ENCODE results near the gene SERTAD1.

The SERTAD1 gene

GRCh38 chr19:40420766-40421765 is 4.7 kb downstream of the SERTAD1 start:
- peak overlapping the region; percentile 75 to 83 for H3K4me3 ChIP-seq (ENCODE audit: low read length in 2 of 2)
- H3K4me1 ChIP-seq (ENCODE audit: control insufficient read depth, insufficient read depth, low read length): peaks cover 44% of the 10 kb centered on the region
- no peaks in the 10 kb centered on the region for H3K9me3 ChIP-seq (ENCODE audit: control insufficient read depth in 2 of 2, low read length in 2 of 2)
- H3K9ac ChIP-seq (ENCODE audit: low read length in 2 of 2): peak overlapping the region; percentile 92 to 95
- peaks cover 9 to 13% of the 10 kb centered on the region in 2 donors for H3K36me3 ChIP-seq (ENCODE audit: control insufficient read depth in 2 of 2, insufficient read depth in 2 of 2, low read length in 2 of 2)
- H3K27ac ChIP-seq (ENCODE audit: low read length): peak overlapping the region; percentile 97
- no peaks in the 10 kb centered on the region for H3K27me3 ChIP-seq (ENCODE audit: control insufficient read depth in 1 of 2, insufficient read depth in 2 of 2, low read length in 2 of 2)

DNA sequence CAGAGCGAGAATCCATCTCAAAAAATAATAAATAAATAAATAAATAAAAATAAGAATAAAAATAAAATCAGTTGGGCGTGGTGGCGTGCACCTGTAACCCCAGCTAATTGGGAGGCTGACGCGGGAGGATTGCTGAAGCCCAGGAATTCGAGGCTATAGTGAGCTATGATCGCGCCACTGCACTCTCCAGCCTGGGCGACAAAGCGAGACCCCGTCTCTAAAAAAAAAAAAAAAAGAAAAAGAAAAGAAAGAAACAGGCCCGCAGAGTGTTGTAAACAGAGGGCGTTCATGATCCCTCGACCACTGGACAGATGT is 5.4 kb downstream of the SERTAD1 start:
- peak overlapping the region; percentile 92 to 95 for H3K9ac ChIP-seq (ENCODE audit: low read length in 2 of 2)

GRCh38 chr19:40419780-40420179 is 6.0 kb downstream of the SERTAD1 start:
- Histone ChIP-seq H3K27ac (ENCODE audit: low read length) (no peak overlapping the region), H3K9me3 (ENCODE audit: control insufficient read depth in 2 of 2, low read length in 2 of 2) (no peaks in the 10 kb centered on the region), H3K36me3 (ENCODE audit: control insufficient read depth in 2 of 2, insufficient read depth in 2 of 2, low read length in 2 of 2) (peaks cover 9 to 13% of the 10 kb centered on the region in 2 donors), H3K27me3 (ENCODE audit: control insufficient read depth in 1 of 2, insufficient read depth in 2 of 2, low read length in 2 of 2) (no peaks in the 10 kb centered on the region), H3K4me3 (ENCODE audit: low read length in 2 of 2) (no peak overlapping the region), H3K4me1 (ENCODE audit: control insufficient read depth, insufficient read depth, low read length) (peaks cover 45% of the 10 kb centered on the region), H3K9ac (ENCODE audit: low read length in 2 of 2) (peak overlapping the region in 1 of 2 donors; percentile 21)

More for the DNA sequence above, 5.4 kb downstream of the SERTAD1 start:
- peaks cover 44% of the 10 kb centered on the region for H3K4me1 ChIP-seq (ENCODE audit: control insufficient read depth, insufficient read depth, low read length)
- H3K4me3 ChIP-seq (ENCODE audit: low read length in 2 of 2): peak overlapping the region; percentile 75 to 83
- no peaks in the 10 kb centered on the region for H3K9me3 ChIP-seq (ENCODE audit: control insufficient read depth in 2 of 2, low read length in 2 of 2)
- peak overlapping the region; percentile 97 for H3K27ac ChIP-seq (ENCODE audit: low read length)
- peaks cover 9 to 13% of the 10 kb centered on the region in 2 donors for H3K36me3 ChIP-seq (ENCODE audit: control insufficient read depth in 2 of 2, insufficient read depth in 2 of 2, low read length in 2 of 2)
- H3K27me3 ChIP-seq (ENCODE audit: control insufficient read depth in 1 of 2, insufficient read depth in 2 of 2, low read length in 2 of 2): no peaks in the 10 kb centered on the region

DNA sequence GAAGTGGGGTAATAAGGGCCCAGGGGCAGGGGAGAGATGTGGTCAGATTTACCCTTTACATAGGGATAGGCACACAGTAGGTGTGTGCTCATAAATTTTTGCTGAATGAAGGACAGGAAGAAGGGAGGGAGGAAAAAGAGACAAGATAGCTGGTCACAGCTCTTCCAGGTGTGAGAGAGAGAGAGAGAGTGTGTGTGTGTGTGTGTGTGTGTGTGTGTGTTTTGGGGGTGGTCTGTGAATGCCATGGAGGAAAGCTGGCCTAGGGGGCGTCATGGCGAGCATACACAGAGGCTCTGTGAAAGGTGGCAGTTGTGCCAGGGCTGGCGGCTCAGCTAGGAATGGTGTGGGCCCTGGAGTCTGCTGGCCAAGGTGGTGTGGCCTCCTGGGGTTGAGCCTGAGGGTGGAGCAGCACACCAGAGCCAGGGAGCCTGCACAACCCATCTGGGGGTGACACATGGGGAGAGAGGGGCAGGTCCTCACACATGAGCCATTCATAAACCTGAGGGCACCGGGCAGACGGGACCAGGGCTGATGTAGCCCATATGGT is 6.7 kb downstream of the SERTAD1 start:
- Histone ChIP-seq H3K4me1 (ENCODE audit: control insufficient read depth, insufficient read depth, low read length) (peaks cover 43% of the 10 kb centered on the region), H3K27ac (ENCODE audit: low read length) (no peak overlapping the region), H3K9ac (ENCODE audit: low read length in 2 of 2) (no peak overlapping the region), H3K36me3 (ENCODE audit: control insufficient read depth in 2 of 2, insufficient read depth in 2 of 2, low read length in 2 of 2) (peaks cover 9 to 13% of the 10 kb centered on the region in 2 donors), H3K4me3 (ENCODE audit: low read length in 2 of 2) (no peak overlapping the region), H3K9me3 (ENCODE audit: control insufficient read depth in 2 of 2, low read length in 2 of 2) (no peaks in the 10 kb centered on the region), H3K27me3 (ENCODE audit: control insufficient read depth in 1 of 2, insufficient read depth in 2 of 2, low read length in 2 of 2) (no peaks in the 10 kb centered on the region)

DNA sequence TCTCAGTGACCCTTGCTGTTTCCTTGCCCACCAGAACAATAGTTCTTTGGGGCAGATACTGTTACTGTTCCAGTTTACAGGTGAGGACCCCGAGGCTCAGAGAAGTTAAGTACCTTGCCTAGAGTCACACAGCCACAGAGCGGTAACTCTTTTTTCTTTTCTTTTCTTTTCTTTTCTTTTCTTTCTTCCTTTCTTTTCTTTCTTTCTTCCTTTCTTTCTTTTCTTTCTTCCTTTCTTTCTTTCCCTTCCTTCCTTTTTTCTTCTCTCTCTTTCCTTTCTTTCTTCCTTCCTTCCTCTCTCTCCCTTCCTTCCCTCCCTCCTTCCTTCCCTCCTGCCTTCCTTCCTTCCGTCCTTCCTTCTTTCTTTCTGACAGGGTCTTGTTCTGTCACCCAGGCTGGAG is 7.8 kb downstream of the SERTAD1 start:
- Histone ChIP-seq H3K27ac (ENCODE audit: low read length) (peak overlapping the region; percentile 58), H3K4me1 (ENCODE audit: control insufficient read depth, insufficient read depth, low read length) (peaks cover 35% of the 10 kb centered on the region), H3K36me3 (ENCODE audit: control insufficient read depth in 2 of 2, insufficient read depth in 2 of 2, low read length in 2 of 2) (peaks cover 7 to 9% of the 10 kb centered on the region in 2 donors), H3K4me3 (ENCODE audit: low read length in 2 of 2) (no peak overlapping the region), H3K9ac (ENCODE audit: low read length in 2 of 2) (no peak overlapping the region), H3K27me3 (ENCODE audit: control insufficient read depth in 1 of 2, insufficient read depth in 2 of 2, low read length in 2 of 2) (no peaks in the 10 kb centered on the region), H3K9me3 (ENCODE audit: control insufficient read depth in 2 of 2, low read length in 2 of 2) (no peaks in the 10 kb centered on the region)

GRCh38 chr19:40417643-40417981 is 8.2 kb downstream of the SERTAD1 start:
- peak overlapping the region; percentile 58 for H3K27ac ChIP-seq (ENCODE audit: low read length)
- peaks cover 3 to 5% of the 10 kb centered on the region in 2 donors for H3K36me3 ChIP-seq (ENCODE audit: control insufficient read depth in 2 of 2, insufficient read depth in 2 of 2, low read length in 2 of 2)
- no peaks in the 10 kb centered on the region for H3K27me3 ChIP-seq (ENCODE audit: control insufficient read depth in 1 of 2, insufficient read depth in 2 of 2, low read length in 2 of 2)
- H3K4me1 ChIP-seq (ENCODE audit: control insufficient read depth, insufficient read depth, low read length): peaks cover 31% of the 10 kb centered on the region
- H3K9me3 ChIP-seq (ENCODE audit: control insufficient read depth in 2 of 2, low read length in 2 of 2): no peaks in the 10 kb centered on the region
- no peak overlapping the region for H3K4me3 ChIP-seq (ENCODE audit: low read length in 2 of 2)
- H3K9ac ChIP-seq (ENCODE audit: low read length in 2 of 2): peak overlapping the region in 1 of 2 donors; percentile 29

DNA sequence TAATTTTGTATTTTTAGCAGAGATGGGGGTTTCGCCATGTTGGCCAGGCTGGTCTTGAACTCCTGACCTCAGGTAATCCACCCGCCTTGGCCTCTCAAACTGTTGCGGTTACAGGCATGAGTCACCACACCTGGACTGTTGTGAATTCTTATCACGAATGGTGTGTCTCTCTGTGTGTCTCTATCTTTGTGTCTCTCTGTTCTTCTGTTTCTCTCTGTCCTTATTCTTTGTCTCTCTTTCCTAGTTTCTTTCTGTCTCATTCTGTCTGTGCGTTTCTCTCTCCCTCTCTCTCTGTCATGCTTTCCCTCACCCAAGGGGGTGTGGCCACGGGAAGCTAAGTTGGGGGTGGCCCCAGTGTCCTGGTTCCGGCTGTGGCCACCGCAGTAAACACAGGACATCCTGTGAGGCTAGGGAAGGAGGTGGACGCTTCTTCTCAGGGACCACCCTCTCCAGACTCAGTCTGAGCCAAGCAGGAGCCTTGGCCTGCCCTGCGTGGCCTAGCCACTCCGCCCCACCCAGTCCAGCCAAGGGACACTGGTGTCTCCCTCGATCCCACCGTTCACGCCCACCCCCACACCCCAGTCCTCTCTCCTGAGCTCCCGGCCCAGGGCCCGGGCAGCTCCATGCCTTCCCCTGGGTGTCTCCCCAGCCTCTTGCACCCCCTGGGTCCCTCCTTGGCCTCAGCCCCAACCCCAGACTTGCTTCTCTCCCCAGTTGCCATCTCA is 8.7 kb downstream of the SERTAD1 start:
- Histone ChIP-seq H3K27ac (ENCODE audit: low read length) (peak overlapping the region; percentile 58), H3K4me1 (ENCODE audit: control insufficient read depth, insufficient read depth, low read length) (peaks cover 28% of the 10 kb centered on the region), H3K9me3 (ENCODE audit: control insufficient read depth in 2 of 2, low read length in 2 of 2) (no peaks in the 10 kb centered on the region), H3K4me3 (ENCODE audit: low read length in 2 of 2) (no peak overlapping the region), H3K36me3 (ENCODE audit: control insufficient read depth in 2 of 2, insufficient read depth in 2 of 2, low read length in 2 of 2) (no peaks in the 10 kb centered on the region), H3K27me3 (ENCODE audit: control insufficient read depth in 1 of 2, insufficient read depth in 2 of 2, low read length in 2 of 2) (no peaks in the 10 kb centered on the region), H3K9ac (ENCODE audit: low read length in 2 of 2) (peak overlapping the region in 1 of 2 donors; percentile 29)

DNA sequence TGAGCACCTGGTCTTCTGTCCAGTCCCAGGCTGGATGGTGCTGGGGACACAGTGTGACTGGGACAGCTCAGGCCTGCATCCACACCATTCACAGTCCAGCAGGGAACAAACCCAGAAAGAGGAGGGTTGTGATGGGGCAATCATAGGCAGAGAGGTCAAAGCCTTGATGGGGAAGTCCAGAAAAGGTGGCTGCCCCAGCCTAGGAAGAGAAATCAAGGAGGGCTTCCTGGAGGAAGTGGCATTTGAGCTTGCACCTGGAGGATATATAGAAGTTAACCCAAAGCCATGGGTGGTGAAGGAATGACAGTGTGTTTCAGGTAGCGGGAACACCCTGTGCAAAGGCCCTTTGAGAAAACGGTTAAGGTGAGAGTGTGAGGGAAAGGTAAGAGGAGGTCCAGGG is 10.0 kb downstream of the SERTAD1 start:
- H3K27me3 ChIP-seq (ENCODE audit: control insufficient read depth in 1 of 2, insufficient read depth in 2 of 2, low read length in 2 of 2): no peaks in the 10 kb centered on the region

DNA sequence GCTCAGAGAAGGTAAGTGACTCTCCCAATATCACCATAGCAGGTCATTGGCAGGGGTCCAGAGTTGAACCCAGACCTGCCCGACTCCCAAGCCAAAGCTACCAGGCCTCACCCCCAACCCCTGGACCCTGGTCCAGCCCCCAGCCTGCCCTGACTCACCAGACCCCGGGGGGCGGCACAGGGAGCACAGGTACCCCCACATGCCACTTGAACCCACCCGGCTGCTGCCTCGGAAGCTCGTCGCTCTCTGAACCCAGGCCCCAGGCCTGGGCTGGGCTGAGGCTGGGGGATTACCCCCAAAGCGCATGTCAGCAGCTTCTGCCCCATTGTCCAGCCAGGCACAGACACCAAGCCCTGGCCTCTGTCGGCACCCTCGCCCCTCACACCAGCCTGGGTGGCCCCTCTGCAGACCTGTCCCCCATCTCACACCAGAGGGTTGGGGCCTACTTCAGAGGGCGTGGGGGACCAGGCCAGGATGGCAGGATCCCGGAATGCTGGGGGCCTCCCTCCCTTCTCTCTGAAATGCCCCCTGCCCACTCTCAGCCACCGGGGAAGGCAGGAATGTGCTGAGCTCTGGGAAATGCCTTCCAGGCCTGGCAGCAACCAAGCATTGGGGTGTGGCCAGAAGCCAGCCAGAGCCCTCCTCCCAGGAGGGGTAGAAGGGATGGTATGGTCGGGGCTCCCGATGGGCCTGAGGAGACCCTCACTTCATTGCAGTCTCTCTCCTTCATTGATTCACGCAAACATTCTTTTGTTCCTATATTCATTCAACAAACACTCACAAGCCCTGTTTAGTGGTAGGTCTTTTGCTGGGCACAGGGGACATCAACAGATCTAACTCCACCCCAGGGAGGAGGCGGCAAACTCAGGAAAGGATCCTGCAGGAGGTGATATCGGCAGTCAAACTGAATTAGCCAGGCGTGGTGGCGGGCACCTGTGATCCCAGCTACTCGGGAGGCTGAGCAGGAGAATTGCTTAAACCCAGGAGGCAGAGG is 11.0 kb downstream of the SERTAD1 start:
- Histone ChIP-seq H3K27me3 (ENCODE audit: control insufficient read depth in 1 of 2, insufficient read depth in 2 of 2, low read length in 2 of 2) (no peaks in the 10 kb centered on the region), H3K9ac (ENCODE audit: low read length in 2 of 2) (no peak overlapping the region), H3K4me1 (ENCODE audit: control insufficient read depth, insufficient read depth, low read length) (peaks cover 24% of the 10 kb centered on the region), H3K9me3 (ENCODE audit: control insufficient read depth in 2 of 2, low read length in 2 of 2) (no peaks in the 10 kb centered on the region), H3K27ac (ENCODE audit: low read length) (no peak overlapping the region), H3K36me3 (ENCODE audit: control insufficient read depth in 2 of 2, insufficient read depth in 2 of 2, low read length in 2 of 2) (no peaks in the 10 kb centered on the region), H3K4me3 (ENCODE audit: low read length in 2 of 2) (no peak overlapping the region)

More for the DNA sequence above, 10.0 kb downstream of the SERTAD1 start:
- H3K36me3 ChIP-seq (ENCODE audit: control insufficient read depth in 2 of 2, insufficient read depth in 2 of 2, low read length in 2 of 2): no peaks in the 10 kb centered on the region
- H3K27ac ChIP-seq (ENCODE audit: low read length): no peak overlapping the region
- peaks cover 24% of the 10 kb centered on the region for H3K4me1 ChIP-seq (ENCODE audit: control insufficient read depth, insufficient read depth, low read length)
- H3K4me3 ChIP-seq (ENCODE audit: low read length in 2 of 2): no peak overlapping the region
- H3K9me3 ChIP-seq (ENCODE audit: control insufficient read depth in 2 of 2, low read length in 2 of 2): no peaks in the 10 kb centered on the region
- no peak overlapping the region for H3K9ac ChIP-seq (ENCODE audit: low read length in 2 of 2)

Data from stomach smooth muscle (tissue), 2 donors.